ENCODE measurements around the gene DRG2.

The DRG2 gene

GRCh38 chr17:18079543-18079942 lies 8.2 kb upstream of the DRG2 start:
- peak; percentile 2 for DNase-seq

GRCh38 chr17:18084256-18084655 lies 3.5 kb upstream of the DRG2 start:
- DNase-seq = no peak

GRCh38 chr17:18089613-18090012 lies 1.9 kb downstream of the DRG2 start:
- no peak for DNase-seq

GRCh38 chr17:18093616-18094408 lies 6.1 kb downstream of the DRG2 start:
- DNase-seq = peak; percentile 51

- no peak for DNase-seq
Measured at GRCh38 chr17:18094409-18094807, 6.7 kb downstream of the DRG2 start.

- DNase-seq = no peak
Measured at GRCh38 chr17:18099516-18099915, 11.8 kb downstream of the DRG2 start.

- no peak for DNase-seq
Measured at GRCh38 chr17:18100616-18101015, 12.9 kb downstream of the DRG2 start.

- no peak for DNase-seq
Measured at GRCh38 chr17:18101828-18102227, 14.1 kb downstream of the DRG2 start.

- DNase-seq = no peak
Measured at GRCh38 chr17:18102640-18103039, 14.9 kb downstream of the DRG2 start.

GRCh38 chr17:18105027-18105426 lies 17.3 kb downstream of the DRG2 start:
- no peak for DNase-seq

GRCh38 chr17:18105595-18105994 lies 17.8 kb downstream of the DRG2 start:
- no peak for DNase-seq

- DNase-seq = no peak
Measured at GRCh38 chr17:18106211-18106610, 18.5 kb downstream of the DRG2 start.

GRCh38 chr17:18107061-18107790 lies 19.5 kb downstream of the DRG2 start:
- DNase-seq = no peak

GRCh38 chr17:18107971-18108370 lies 20.2 kb downstream of the DRG2 start:
- DNase-seq = no peak

- DNase-seq = no peak
Measured at GRCh38 chr17:18108401-18109312, 20.9 kb downstream of the DRG2 start, which contains the start of gene MYO15A. Gene MYO15A (plus strand): TSS chr17:18108756. CDS start chr17:18118801, 10,045 bp downstream.

- DNase-seq = no peak
Measured at GRCh38 chr17:18109935-18110485, 22.3 kb downstream of the DRG2 start.

GRCh38 chr17:18110636-18111145 lies 22.9 kb downstream of the DRG2 start:
- DNase-seq = no peak

GRCh38 chr17:18111330-18111971 lies 23.7 kb downstream of the DRG2 start:
- DNase-seq = no peak

GRCh38 chr17:18115517-18115916 lies 27.8 kb downstream of the DRG2 start:
- no peak for DNase-seq

- no peak for DNase-seq
Measured at GRCh38 chr17:18116078-18116477, 28.3 kb downstream of the DRG2 start.

- no peak for DNase-seq
Measured at GRCh38 chr17:18117533-18117932, 29.8 kb downstream of the DRG2 start.

All from OCI-M1 (cell line).